SIG-M5 (cell line): Measurements from ENCODE around the gene RFX3.

Source experiments
- DNase-seq: peaks from one replicate; lab custom pipeline; 2025; lab: John Stamatoyannopoulos, UW

RFX3 gene

DNA sequence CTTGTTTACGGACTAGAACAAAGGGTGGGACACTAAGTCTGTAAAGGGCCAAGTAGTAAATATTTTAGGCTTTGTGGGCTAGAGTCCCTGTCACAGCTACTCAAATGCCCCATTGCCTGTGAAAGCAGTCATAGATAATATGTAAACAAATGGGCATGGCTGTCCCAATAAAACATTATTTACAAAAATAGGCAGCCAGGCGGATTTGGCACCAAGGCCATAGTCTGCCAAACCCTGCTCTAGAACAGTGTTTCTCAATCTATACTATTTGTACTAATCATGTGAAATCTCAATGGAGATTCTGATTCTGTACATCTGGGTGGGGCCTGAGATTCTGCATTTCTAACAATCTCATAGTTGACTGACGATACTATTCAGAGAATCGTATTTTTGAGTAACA lies 92.0 kb downstream of the RFX3 start:
- no peak for DNase-seq

DNA sequence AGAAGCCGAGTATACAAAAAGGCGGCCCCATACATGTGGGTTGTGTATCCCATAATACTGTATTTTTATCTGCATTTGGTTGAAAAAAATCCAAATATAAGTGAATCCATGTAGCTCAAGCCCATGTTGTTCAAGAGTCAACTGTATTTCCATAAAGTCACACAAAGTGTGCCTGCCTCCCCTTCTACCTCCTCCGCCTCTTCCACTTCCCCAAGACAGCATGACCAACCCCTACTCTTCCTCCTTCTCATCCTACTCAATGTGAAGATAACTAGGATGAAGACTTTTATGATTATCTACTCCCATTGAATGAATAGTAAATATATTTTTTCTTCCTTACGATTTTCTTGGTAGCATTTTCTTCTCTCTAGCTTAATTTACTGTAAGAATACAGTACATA lies 92.7 kb downstream of the RFX3 start:
- DNase-seq, result no peak

- no peak for DNase-seq
Measured at GRCh38 chr9:3431890-3432289, 93.9 kb downstream of the RFX3 start.

GRCh38 chr9:3419893-3420292 lies 105.9 kb downstream of the RFX3 start:
- DNase-seq, result no peak

GRCh38 chr9:3415906-3416305 lies 109.9 kb downstream of the RFX3 start:
- DNase-seq, result no peak

GRCh38 chr9:3413984-3414383 lies 111.8 kb downstream of the RFX3 start:
- DNase-seq, result no peak

- no peak for DNase-seq
Measured at GRCh38 chr9:3410461-3410860, 115.3 kb downstream of the RFX3 start.

- DNase-seq, result no peak
Measured at GRCh38 chr9:3409453-3409852, 116.3 kb downstream of the RFX3 start.

DNA sequence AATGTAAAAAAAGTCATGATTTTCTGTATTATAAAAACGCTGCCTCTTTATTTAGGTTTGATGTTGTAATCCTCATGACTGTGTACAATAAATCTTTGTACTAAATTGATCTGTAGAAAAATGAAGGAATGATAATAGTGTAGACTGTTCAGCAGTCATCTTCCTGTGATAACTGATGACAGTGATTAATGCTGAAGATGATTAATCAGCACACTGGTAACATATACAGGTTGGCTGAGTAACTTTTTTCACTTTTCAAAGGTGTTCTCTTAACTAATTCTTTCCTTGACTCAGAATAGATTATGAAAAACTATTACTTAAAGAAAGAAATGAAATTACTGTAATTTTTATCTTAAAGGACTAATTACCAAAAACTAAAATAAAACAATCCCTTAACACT lies 122.5 kb downstream of the RFX3 start:
- DNase-seq, result no peak

- DNase-seq, result no peak
Measured at GRCh38 chr9:3401221-3401954, 124.4 kb downstream of the RFX3 start.

DNA sequence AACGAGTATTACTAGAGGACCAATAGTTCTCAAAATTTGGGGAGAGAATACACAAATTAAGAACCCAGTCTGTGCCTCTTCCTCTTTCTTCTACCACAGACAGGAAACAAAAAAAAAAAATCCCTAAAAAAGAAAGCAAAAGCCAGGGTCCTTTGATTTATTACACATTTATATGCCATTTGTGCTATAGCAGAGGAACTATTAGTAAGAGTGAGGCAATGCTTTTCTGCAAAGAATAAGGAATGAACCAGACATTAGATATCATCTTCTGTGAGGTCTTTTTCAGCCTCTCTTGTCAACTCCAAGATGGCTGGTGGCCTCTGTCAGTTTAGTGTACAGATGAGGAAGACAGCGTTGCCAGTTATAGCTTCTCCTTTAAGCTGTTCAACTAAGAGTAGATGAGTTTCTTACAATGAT lies 127.6 kb downstream of the RFX3 start:
- peak; percentile 22 for DNase-seq

GRCh38 chr9:3397766-3398165 lies 128.0 kb downstream of the RFX3 start:
- DNase-seq, result no peak

DNA sequence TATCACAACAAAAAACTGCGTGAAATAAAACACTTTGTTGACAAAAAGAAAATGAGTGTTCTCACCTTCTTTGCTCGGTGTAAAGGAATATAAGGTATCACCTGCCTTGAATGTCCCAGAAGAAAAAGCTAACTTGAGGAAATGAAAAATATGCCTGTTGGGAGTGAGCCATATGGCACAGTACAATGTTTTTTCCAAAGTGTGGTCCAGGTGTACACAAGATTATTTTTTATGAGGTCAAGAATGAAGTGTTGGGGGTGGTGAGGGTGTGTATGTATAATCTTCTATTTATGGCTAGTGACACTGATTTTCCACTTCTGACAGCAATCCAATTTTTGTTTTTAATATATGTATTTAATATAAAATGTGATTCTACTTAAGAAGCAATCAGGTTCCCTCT lies 134.4 kb downstream of the RFX3 start:
- DNase-seq, result no peak

- no peak for DNase-seq
Measured at GRCh38 chr9:3386753-3387152, 139.0 kb downstream of the RFX3 start.

GRCh38 chr9:3385871-3386270 lies 139.9 kb downstream of the RFX3 start:
- DNase-seq, result peak; percentile 5

- DNase-seq, result no peak
Measured at GRCh38 chr9:3371842-3372241, 154.0 kb downstream of the RFX3 start.

DNA sequence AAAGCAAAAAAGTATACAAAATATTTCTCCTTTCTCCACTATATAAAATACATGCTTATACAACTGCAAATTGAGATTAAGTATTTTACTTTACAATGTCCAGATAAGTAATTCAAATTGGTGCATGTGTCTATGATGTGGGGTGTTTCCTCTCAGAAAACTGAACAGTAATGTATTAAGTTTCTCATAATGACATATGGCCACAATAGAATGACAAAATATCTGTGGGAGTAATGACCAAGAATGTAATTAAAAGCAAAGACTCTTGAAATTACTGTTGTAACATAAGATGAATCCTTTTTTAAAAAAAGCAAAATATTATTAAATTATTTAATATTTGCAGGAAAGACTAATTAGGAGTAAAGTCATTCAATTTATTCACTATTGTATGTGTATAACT lies 155.1 kb downstream of the RFX3 start:
- no peak for DNase-seq

- no peak for DNase-seq
Measured at GRCh38 chr9:3367185-3367584, 158.6 kb downstream of the RFX3 start.

GRCh38 chr9:3361689-3362392 lies 164.0 kb downstream of the RFX3 start:
- no peak for DNase-seq

DNA sequence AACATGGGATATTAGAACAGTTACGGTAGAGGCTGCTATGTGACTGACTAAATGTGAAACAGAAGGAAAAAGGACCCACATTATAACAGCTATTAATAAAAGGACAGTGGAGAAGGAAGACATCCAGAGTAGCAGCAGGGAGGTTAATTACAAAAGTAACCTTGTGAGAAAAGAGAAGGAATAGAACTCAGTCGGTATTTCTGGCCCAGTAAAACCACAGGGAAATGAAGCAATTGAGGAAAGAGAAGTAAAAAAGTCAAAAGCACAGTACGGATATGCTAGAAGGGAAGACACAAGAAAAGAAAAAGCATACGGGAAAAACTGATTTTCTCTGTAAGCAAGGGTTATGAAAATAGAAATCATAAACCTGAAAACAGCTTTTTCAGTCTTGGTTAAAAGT lies 164.7 kb downstream of the RFX3 start:
- no peak for DNase-seq

- no peak for DNase-seq
Measured at GRCh38 chr9:3360245-3360644, 165.6 kb downstream of the RFX3 start.

- no peak for DNase-seq
Measured at GRCh38 chr9:3359778-3360177, 166.0 kb downstream of the RFX3 start.

GRCh38 chr9:3359048-3359692 lies 166.6 kb downstream of the RFX3 start:
- DNase-seq, result no peak
